GM12864 (cell line): ENCODE measurements around the gene DEPDC5.

Experiments
- DNase-seq: peaks from one replicate; pipeline ENCODE4 v3.0.0-alpha.2; 2011; ENCODE audit warnings: low read depth
- H3K4me3 ChIP-seq: 2 replicates; pipeline ENCODE4 v1.5.1; 2011; ENCODE audit warnings: mild to moderate bottlenecking, low read depth, low read length, control low read depth
- CTCF ChIP-seq: IDR thresholded peaks from 2 replicates; pipeline ENCODE4 v1.5.1; 2011; ENCODE audit warnings: low read depth, mild to moderate bottlenecking, moderate library complexity, low read length, control low read depth, inconsistent platforms; ENCODE audit errors: missing control alignments

Gene DEPDC5

GRCh38 chr22:31829505-31829904 lies 75.7 kb downstream of the DEPDC5 start:
- DNase-seq: no peak
- no peak for TF ChIP-seq CTCF
- no peak overlapping the region for H3K4me3 ChIP-seq

GRCh38 chr22:31830721-31831070 lies 76.9 kb downstream of the DEPDC5 start:
- H3K4me3 ChIP-seq: no peak overlapping the region
- DNase-seq: no peak

GRCh38 chr22:31833930-31834329 lies 80.1 kb downstream of the DEPDC5 start:
- no peak for TF ChIP-seq CTCF
- no peak overlapping the region for H3K4me3 ChIP-seq
- DNase-seq: no peak

More at GRCh38 chr22:31830721-31831070, 76.9 kb downstream of the DEPDC5 start:
- no peak for TF ChIP-seq CTCF

GRCh38 chr22:31836010-31836409 lies 82.2 kb downstream of the DEPDC5 start:
- TF ChIP-seq CTCF: no peak
- H3K4me3 ChIP-seq: no peak overlapping the region
- DNase-seq: no peak

- DNase-seq: no peak
- no peak overlapping the region for H3K4me3 ChIP-seq
- TF ChIP-seq CTCF: no peak
Measured at GRCh38 chr22:31838917-31839316, 85.1 kb downstream of the DEPDC5 start.

- DNase-seq: no peak
- no peak for TF ChIP-seq CTCF
- H3K4me3 ChIP-seq: no peak overlapping the region
Measured at GRCh38 chr22:31839986-31840385, 86.2 kb downstream of the DEPDC5 start.

GRCh38 chr22:31840585-31840984 lies 86.8 kb downstream of the DEPDC5 start:
- H3K4me3 ChIP-seq: no peak overlapping the region
- no peak for DNase-seq
- TF ChIP-seq CTCF: no peak
